OCI-LY7 (cell line): ENCODE measurements around the gene PAOX.

Experiments used
- CTCF ChIP-seq: fragments of 200-600 bp; sonication (generic); conservative IDR thresholded peaks from 2 replicates; pipeline ENCODE4 v1.5.1; 2014; ENCODE audit warnings: mild to moderate bottlenecking, antibody characterized with exemption, low read length, moderate library complexity, mixed read lengths
- EZH2phosphoT487 ChIP-seq: fragments of 200-600 bp; sonication (generic); IDR thresholded peaks from 2 replicates; pipeline ENCODE4 v1.6.1; 2018; ENCODE audit warnings: low read depth, borderline replicate concordance, mild to moderate bottlenecking, mixed run types, antibody characterized with exemption, low read length, moderate library complexity, mixed read lengths

DNA sequence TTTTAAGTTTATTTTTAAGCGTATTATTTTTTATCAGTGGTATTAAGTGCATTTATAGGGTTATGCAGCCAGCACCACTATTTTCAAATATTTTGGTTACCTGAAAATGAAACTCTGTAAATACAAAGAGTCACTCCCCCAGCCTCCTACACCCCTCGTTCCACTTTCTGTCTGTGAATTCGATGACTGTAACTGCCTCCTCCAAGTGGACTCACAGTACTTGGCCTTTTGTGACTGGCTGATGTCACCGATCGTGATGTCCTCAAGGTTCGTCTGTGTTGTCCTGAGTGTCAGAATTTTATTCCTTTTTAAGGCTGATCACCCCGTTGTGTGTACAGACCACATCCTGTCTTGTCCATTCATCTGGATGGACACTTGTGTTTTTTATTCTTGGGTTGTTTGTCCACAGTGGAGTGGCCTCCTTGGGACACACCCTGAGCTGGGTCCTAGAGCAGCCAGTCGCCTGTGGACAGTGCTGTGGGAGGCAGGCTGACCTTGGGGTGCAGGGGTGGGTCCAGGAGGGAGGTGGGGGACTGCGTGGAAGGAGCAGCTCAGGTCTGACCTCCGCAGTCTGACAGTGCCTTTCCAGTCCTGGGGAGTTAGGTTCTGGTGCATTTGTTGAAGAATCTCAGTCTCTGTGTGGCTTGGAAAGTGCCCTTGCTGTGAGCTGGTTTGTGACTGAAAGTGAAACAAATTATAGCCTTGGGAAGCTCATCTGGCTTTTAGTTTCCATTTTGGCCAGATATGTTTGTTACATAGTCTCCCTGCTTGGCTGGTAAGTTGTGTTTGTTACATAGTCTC is 21.8 kb downstream of the PAOX start:
- TF ChIP-seq CTCF (no peak), EZH2phosphoT487 (no peak)
